Endometrium (tissue), 2 donors: ENCODE data around the gene TRIM29.

ENCODE experiments used
- FAIRE-seq: peaks from 2 replicates; lab custom pipeline; 2012; peaks lifted over from hg19 to GRCh38; lab: Jason Lieb, UNC
- donor health status: control.
- donor health status: control.

The TRIM29 gene

GRCh38 chr11:120096369-120097191, 41.3 kb downstream of the TRIM29 start:
- no peak for FAIRE-seq

GRCh38 chr11:120095516-120095915, 42.4 kb downstream of the TRIM29 start:
- FAIRE-seq = no peak

GRCh38 chr11:120091701-120092100, 46.2 kb downstream of the TRIM29 start:
- no peak for FAIRE-seq

- no peak for FAIRE-seq
Observed at GRCh38 chr11:120091121-120091520, 46.8 kb downstream of the TRIM29 start.

- FAIRE-seq = no peak
Observed at GRCh38 chr11:120090411-120090810, 47.5 kb downstream of the TRIM29 start.

GRCh38 chr11:120089036-120090001, 48.6 kb downstream of the TRIM29 start:
- FAIRE-seq = no peak

- FAIRE-seq = no peak
Observed at GRCh38 chr11:120088056-120088455, 49.9 kb downstream of the TRIM29 start.

DNA sequence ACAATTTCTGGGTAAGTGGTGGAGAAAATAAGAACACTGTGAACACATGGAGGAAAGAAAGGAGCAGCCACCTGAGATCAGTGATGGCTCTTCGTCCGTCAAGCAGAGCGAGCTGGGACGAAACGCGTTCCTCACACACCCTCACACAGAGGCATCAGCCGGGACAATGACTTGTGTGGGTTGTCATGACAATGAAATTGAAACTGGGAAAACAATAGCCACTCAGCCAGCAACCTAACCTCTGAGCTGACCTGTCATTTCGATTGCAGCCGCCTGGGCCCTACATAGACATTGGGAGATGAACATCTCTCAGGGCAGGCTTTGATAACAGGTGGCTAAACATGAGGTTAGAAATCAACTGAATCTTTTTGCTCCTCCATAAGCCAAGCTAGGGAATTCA, 51.3 kb downstream of the TRIM29 start:
- FAIRE-seq = no peak

DNA sequence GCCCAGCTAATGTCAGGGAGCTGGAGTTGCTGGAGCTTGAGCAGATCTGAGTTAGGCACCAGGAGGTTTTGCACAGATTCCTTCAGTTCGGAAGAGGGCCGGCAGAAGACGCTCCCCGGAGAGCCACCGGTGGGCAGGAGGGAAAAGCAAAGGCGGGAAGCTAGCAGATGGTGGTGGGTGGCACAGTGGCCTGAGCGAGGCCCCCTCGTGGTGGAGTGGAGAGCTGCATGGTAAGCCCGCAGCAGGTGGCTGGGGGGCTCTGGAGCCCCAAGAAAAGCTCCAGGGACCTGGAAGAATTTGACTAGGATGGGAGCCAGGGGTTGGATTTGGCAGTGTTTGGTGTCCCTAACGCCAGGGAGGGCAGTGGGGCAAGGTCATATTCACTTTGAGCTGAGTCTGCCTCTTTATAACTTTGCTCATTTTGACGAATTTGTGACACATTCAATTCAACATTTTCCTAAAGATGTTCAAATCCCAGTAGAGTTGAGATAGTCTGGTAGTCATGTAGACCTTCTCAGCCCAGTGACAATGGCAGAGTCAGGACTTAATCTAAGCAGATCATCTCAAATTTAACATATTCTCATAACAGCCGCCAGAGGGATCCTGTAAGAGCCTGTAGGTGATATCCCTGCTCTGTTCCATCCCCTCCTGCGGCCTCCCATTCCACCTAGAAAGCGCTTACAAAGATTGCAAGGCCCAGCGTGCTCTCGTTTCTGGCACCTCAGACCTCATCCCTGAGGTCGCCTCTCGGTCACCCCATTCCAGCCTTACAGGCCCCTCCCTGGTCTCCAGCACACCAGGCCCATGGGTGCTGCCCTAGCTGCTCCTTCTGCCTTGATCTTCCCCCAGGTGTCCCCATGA, 57.9 kb downstream of the TRIM29 start:
- FAIRE-seq = no peak

DNA sequence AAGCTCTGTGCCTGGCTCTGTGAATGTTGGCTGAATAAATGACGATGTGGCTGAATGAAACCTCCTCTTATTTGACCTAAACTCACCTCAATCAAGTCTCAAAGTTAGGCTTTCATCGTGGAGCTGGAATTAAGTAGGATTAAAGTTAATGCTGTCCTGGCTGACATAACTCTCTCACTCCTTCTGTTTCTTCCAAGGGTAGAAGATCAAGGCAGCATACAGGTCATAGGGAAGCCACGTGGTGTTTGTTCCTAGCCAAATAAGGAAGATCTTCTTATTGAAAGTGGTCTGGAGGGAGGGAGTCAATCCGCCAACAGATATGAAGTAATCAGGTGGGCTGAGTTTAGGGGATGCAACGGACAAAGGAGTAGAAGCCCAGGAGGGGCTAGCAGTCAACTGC, 59.5 kb downstream of the TRIM29 start:
- no peak for FAIRE-seq

DNA sequence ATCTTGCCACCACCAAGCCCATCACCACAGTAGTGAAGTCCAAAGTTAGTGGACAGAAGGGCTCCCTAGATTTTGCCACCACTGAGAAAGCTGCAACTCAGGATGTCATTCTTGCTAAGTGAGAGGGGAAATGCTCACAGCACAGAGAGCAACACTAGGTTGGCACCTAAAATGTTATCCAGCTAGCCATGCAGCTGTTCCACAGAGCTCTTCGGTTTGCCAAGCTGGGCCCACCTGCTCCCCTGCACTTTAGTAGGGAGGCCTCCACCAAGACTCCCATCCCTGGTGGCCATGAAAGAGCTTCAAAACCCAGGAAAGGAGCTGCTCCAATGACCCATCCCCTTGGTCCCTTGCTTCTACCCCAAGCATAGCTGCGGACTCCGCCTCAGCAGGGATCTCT, 63.8 kb downstream of the TRIM29 start:
- FAIRE-seq = no peak

DNA sequence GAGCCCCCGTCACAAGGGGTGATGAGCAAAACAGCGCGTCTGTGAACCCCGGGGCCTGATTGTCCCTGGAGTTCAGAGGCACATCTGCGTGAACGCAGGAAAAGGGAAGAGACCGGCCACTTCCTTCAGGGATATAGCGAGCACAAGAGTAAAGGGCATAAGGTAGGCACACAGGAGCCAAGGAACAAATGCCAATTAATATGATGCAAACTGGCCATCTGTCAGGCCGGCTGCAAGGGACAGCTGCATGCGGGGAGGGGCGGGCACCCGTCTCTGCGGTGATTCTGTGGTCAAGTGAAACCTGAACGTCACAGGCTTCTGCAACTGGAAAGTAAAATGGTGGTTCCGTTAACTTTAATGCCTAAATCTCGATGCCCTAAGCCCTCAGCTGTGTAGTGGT, 64.7 kb downstream of the TRIM29 start:
- FAIRE-seq = no peak

DNA sequence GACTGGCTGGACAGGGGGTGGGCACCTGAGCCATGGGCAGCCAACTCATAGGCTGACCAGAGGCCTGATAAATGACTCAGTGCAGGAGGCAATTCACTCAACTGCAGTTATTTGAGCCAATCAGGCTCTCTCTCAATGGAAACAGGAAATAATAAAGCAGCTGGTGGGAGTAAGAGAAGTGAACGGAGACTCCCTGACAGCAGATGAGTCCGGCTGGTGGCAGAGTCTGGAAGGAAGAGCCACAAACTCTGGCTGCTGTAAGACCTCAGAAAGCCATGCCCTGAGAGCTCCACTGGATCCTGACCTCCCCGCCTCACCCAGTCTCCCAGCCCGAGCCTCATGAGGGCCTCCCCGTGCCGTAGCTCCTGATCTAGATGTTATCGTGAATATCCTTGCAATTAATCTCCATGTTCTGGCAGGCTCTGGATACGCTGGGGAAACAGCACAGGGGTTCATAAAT, 69.8 kb downstream of the TRIM29 start:
- FAIRE-seq = no peak

- no peak for FAIRE-seq
Observed at GRCh38 chr11:120067438-120068113, 70.3 kb downstream of the TRIM29 start.

GRCh38 chr11:120066738-120067437, 71.0 kb downstream of the TRIM29 start:
- no peak for FAIRE-seq

DNA sequence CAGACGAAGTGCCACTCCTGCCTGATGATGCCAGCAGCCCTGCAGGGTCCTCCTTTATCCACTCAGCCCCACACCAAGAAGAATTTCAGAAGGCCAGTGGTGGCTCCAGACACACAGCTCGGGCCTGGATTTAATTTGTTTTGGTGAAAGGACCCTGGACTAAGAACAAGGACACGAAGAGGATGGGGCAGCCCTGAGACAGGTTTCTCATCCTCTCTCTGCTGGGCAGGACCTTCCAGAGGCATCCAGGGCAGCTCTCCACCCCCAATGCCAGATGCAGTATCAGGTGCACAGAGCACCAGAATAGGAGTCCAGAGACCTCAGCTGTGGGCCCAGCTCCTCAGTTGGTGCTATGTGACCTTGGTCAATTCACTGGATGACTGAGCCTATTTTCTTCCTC, 72.0 kb downstream of the TRIM29 start:
- no peak for FAIRE-seq

GRCh38 chr11:120065176-120065575, 72.7 kb downstream of the TRIM29 start:
- FAIRE-seq = no peak

GRCh38 chr11:120064341-120064740, 73.6 kb downstream of the TRIM29 start:
- FAIRE-seq = no peak

- FAIRE-seq = no peak
Observed at GRCh38 chr11:120063686-120064340, 74.1 kb downstream of the TRIM29 start.

DNA sequence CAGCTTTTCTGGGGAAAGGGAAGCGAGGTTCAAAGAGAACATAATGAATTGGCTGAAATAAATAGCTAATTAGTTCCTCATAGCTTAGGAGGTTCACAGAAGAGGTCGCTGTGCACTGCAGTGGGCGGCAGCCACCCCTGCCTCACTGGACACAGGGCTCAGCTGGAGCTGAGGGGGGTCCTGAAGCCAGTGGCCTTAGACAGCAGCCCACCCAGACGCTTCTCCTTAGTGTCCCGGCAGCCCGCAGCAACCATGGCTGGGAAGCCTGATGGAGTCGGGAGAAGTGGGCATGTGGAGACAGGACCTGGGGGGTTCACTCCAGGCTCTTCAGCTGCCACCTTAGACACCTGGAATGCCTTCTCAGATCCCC, 75.4 kb downstream of the TRIM29 start:
- no peak for FAIRE-seq
